HG02610 (cell line): ENCODE results near the gene SLC44A5.
A peak's percentile ranks its signal among the peaks of the same experiment; 100 is the strongest.
"Not testable (repeated sequence)": the region's sequence is repeated elsewhere in the genome, so short reads cannot be mapped to it uniquely, and the experiment has no call there.

Source experiments
- ATAC-seq: cut with Tn5 transposase; IDR thresholded peaks from one replicate; pipeline ENCODE4 v1.9.1; 2021; ENCODE audit warnings: mild to moderate bottlenecking, moderate library complexity; ENCODE audit not compliant: unreplicated experiment

The SLC44A5 gene

DNA sequence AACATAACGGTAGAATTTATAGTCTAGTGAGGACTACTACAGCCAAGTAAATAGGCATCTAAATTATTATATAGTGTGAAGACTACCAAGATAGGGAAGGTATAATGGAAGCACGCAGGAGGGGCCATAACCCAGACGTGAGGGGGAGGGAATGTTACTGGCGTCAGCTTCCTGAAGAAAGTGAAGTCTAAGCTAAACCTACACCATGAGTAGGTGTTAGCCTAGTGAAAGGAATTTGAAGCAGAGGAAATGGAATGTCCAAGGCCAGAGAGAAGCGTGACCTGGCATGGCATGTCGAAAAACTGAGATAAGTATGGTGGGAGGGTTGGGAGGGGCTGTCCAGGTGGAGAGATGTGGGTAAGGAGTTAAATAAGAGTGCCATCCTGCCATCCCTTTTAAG lies 140.5 kb downstream of the SLC44A5 start:
- ATAC-seq: no peak

DNA sequence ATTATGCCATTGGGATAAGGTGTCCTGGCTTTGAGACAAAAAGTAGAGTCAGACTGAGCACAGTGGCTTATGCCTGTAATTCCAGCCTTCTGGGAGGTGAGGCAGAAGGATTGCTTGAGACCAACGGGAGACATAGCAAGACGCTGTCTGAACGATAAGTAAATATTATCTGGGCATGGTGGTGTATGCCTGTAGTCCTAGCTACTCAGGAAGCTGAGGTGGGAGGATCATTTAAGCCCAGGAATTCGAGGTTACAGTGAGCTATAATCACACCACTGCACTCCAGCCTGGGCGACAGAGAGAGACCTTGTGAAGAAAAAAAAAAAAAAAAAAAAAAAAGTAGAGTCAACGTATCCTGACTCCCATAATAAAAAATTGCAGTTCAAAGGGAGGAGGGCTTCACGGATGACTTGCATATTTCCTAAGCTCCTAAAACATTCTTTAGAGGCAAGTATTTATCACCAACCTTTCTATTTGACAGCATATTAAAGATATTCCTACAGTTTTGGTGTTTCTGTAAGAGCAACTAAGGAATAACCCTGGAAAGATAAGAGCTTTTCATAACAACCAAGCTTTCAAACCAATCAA lies 141.2 kb downstream of the SLC44A5 start:
- ATAC-seq: no peak

- no peak for ATAC-seq
Measured at GRCh38 chr1:75461808-75462325, 149.0 kb downstream of the SLC44A5 start.

DNA sequence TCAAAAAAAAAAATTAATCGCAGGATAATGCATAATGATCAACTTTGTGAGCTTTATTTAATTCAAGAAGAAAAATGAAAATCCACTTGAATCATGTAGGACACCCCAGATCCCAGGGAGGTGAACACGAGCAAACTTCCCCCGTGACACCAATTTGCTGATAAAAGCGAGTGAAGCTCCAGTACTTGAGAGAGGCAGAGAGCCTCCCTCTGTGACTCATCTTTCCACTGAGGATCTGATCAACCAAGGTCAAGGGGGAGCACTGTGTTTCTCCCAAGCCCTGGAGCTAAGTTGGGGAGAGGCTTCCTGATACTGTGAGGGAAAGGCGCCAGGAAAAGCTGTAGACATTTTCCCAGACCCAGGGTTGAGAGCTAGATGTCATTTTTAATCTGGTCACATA lies 160.9 kb downstream of the SLC44A5 start:
- ATAC-seq: no peak

GRCh38 chr1:75444220-75444619 lies 166.7 kb downstream of the SLC44A5 start:
- no peak for ATAC-seq

DNA sequence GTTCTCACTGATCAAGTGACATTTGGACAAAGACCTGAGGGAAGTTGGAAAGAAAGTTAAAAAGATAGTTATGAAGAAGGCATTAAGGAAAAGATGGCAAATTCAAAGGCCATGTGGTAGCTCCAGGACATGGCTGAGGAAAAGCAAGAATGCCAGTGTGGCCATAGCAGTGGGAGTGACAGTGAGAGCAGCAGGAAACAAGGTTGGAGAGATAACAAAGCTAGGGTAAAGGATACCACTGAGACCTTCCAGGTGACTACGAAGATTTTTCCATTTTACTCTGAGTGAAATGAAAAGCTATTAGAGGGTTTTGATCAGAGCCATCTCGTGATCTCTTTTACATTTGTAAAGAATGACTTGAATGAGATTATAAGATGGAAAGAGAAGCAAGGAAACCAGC lies 170.6 kb downstream of the SLC44A5 start:
- no peak for ATAC-seq

GRCh38 chr1:75438355-75438754 lies 172.6 kb downstream of the SLC44A5 start:
- ATAC-seq: no peak

GRCh38 chr1:75431843-75432242 lies 179.1 kb downstream of the SLC44A5 start:
- ATAC-seq: no peak

GRCh38 chr1:75430526-75430925 lies 180.4 kb downstream of the SLC44A5 start:
- ATAC-seq: no peak

GRCh38 chr1:75426688-75427087 lies 184.2 kb downstream of the SLC44A5 start:
- no peak for ATAC-seq

DNA sequence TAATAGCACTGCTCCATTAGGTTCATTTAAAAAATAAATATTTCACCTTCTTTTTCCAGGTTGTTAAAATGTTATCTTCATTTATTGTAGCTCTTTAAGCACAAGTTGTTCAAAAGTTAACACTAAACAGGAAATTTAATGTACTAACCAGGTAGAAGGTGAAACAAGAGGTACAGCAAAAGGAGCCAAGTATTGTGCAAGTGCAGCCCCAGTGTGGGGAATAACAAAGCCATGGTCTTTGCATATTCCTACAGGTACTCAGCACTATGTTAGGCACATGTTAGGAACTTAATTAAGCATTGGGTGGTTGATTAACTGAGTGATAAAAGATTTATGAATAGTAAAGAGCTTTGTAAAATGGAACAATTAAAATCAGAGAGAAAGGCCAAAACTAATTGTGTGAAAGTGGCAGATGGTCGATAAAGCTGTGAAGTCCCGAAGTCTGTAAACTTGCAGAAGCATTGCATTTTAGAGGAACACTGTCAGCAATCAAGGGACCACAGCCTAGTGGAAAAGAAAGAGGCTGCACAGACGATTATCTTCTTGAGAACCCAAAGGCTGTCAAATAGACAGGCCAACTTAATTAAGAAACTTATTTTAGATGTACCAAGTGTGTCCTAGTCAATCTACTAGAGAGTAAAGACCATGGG lies 185.8 kb downstream of the SLC44A5 start:
- ATAC-seq: no peak

DNA sequence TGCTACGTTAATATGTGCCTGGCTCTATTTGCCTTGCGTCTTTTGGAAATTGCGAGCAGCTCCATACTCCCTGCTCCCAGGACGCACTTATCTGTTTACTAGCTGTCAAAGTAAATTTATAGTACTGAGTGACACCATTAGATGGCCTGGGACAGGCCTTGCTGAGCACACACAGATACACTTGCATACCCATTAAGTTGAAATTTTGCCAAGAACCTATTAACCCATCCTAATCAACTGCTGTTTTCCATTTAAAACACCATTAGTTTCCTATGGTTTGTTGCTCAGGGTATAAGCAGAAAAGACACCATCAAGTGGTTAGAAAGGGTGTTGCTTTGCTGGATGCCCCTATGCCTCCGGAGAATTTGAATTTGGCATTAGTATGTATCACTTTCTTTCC lies 187.3 kb downstream of the SLC44A5 start:
- ATAC-seq: no peak

GRCh38 chr1:75423136-75423535 lies 187.8 kb downstream of the SLC44A5 start:
- no peak for ATAC-seq

DNA sequence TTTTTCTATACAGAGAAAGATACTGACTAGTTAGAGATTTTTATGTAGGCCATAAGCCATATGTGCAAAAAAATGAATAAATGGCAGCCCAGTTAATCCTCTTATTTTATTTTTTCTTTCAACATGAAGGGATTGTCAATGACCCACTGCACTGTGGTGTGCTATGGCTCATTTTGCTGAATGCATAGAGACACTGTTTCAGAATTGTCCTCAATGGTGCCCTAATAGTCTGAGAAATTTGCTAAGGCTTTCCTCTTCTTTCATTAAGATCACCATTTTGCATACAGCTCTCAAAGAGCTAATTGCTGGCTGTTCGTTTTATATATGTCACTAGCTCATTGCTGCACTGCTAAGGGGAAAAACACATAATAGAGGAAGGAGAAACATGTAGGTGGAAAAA lies 189.5 kb downstream of the SLC44A5 start:
- ATAC-seq: no peak

- ATAC-seq: no peak
Measured at GRCh38 chr1:75415187-75415586, 195.7 kb downstream of the SLC44A5 start.

GRCh38 chr1:75412616-75413015 lies 198.3 kb downstream of the SLC44A5 start:
- ATAC-seq: no peak

DNA sequence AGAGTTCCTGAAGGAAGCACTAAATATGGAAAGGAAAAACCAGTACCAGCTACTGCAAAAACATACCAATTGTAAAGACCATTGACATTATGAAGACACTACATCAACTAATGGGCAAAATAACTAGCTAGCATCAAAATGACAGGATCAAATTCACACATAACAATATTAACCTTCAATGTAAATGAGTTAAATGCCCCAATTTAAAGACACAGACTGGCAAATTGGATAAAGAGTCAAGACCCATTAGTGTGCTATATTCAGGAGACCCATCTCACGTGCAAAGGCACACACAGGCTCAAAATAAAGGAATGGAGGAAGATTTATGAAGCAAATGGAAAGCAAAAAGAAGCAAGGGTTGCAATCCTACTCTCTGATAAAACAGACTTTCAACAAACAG lies 206.2 kb downstream of the SLC44A5 start:
- not testable (repeated sequence) for ATAC-seq

- not testable (repeated sequence) for ATAC-seq
Measured at GRCh38 chr1:75403147-75403646, 207.7 kb downstream of the SLC44A5 start.

DNA sequence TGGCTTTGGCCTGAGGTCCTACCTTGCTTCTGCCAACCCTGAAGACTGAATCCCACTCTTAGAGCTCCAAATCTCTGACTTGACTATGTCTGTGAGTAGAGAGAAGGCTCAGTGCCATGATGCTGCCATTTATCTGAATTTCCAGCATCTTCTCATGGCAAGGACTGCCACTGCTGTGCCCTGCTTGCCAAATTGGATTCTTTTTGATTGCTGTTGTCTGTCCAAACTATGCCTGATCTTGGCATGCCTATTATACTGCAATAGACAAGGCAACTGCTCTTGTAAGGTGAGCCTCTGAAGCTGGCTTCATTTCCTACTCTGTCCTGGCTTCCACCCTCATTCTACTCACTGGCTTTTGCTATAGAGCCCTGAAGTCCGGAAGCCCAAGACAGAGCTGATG lies 210.2 kb downstream of the SLC44A5 start:
- no peak for ATAC-seq

GRCh38 chr1:75396745-75397144 lies 214.2 kb downstream of the SLC44A5 start:
- ATAC-seq: peak; percentile 43

DNA sequence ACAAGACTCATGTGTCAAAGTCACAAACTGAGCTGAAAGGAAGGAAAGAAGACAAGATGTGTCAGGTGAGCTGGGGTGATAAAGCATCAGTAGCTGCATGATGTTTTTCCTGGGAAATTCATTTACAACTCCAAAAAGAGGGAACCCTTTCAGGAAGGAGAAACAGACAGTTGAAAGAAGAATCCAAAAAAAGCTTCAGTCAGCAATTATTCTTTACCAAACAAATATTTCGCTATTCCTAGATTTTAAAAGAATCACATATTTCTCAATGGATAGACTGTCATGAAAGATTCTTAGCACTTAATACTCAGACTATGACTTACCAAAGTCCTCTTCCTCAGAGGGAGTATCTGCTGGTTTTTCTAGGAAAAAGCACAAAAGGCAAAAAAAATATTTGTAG lies 214.7 kb downstream of the SLC44A5 start:
- ATAC-seq: no peak

DNA sequence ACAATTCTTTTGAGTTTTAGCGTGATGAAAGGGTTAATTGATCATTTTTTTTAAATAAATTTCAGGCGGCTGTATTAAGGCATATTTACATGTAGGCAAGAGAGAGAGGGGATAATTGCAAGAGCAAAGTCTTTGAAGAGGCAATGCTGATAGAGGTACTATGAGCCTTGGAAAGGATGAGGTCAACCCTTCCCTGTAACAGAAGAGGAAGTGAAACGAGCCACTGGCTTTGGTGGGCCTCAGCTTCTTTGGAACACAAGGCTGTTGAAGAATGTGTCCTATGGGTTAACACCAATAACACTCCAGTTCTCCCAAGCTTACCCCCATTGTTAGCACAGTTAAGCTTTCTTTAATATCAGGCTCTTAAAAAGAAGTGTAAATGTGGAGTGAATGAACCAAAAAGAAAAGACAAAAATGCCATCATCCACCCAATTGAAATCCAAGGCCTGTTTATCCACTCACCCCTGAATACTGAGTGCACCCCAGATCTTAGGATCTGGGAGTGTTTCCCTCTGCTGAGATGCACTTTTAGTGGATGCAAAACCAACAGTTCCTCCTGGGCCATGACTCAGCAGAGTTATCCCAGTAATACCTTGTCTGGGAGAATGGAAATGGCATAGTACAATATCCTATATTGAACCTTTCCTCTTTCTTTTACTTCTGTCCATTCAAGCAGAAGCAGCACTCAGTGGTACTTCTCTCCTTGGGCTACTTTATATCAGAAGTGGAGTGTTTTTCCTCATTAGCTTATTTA lies 216.4 kb downstream of the SLC44A5 start:
- peak; percentile 38 for ATAC-seq
